Fibroblast of the aortic adventitia (primary cell): ENCODE results near the gene INSRR. TPM values are rescaled to one million over a fixed set of nuclear protein-coding genes. Genes with fewer than 3 reads are reported as not detected.

ENCODE experiments used
- DNase-seq: peaks from one replicate; pipeline ENCODE4 v3.0.0-alpha.2; 2010; ENCODE audit warnings: low read depth
- H3K4me3 ChIP-seq: 2 replicates; pipeline ENCODE4 v1.5.1; 2011; ENCODE audit warnings: low read depth, mild to moderate bottlenecking, control low read depth, low read length, moderate library complexity
- CTCF ChIP-seq: IDR thresholded peaks from 2 replicates; pipeline ENCODE4 v1.5.1; 2011; ENCODE audit warnings: mild to moderate bottlenecking, low read length, control low read depth, inconsistent platforms; ENCODE audit not compliant: insufficient read depth
- total RNA-seq: library from RNA; depleted of rRNA; stranded (reverse); fragments of >200 nt; gene quantifications from 2 replicates; pipeline ENCODE4 v1.2.3, GENCODE V29; 2012; ENCODE audit warnings: low replicate concordance

Gene INSRR
- total RNA-seq, 1 donor: not detected

GRCh38 chr1:156838972-156839371 lies 19.9 kb downstream of the INSRR start:
- TF ChIP-seq CTCF: peak; percentile 94
- DNase-seq: peak; percentile 25
- H3K4me3 ChIP-seq: no peak overlapping the region

GRCh38 chr1:156836892-156837291 lies 22.0 kb downstream of the INSRR start:
- H3K4me3 ChIP-seq: no peak overlapping the region
- no peak for DNase-seq
- no peak for TF ChIP-seq CTCF

- H3K4me3 ChIP-seq: no peak overlapping the region
- TF ChIP-seq CTCF: no peak
- no peak for DNase-seq
Observed at GRCh38 chr1:156836041-156836654, 22.8 kb downstream of the INSRR start.

GRCh38 chr1:156834322-156834721 lies 24.6 kb downstream of the INSRR start:
- DNase-seq: no peak
- TF ChIP-seq CTCF: no peak
- H3K4me3 ChIP-seq: no peak overlapping the region

- no peak for TF ChIP-seq CTCF
- H3K4me3 ChIP-seq: no peak overlapping the region
- DNase-seq: no peak
Observed at GRCh38 chr1:156833603-156834002, 25.3 kb downstream of the INSRR start.

- H3K4me3 ChIP-seq: no peak overlapping the region
- no peak for TF ChIP-seq CTCF
- DNase-seq: no peak
Observed at GRCh38 chr1:156832434-156832833, 26.5 kb downstream of the INSRR start.
